Activated T-cell treated with anti-CD3 and anti-CD28 coated beads, Interleukin-2, amount 50 U/mL, for 4 hours (primary cell): Measurements from ENCODE around the gene AMZ1. TPM values are rescaled to one million over a fixed set of nuclear protein-coding genes. Genes with fewer than 3 reads are reported as not detected.
"Not testable (repeated sequence)": the region's sequence is repeated elsewhere in the genome, so short reads cannot be mapped to it uniquely, and the experiment has no call there.

Experiments used
- ATAC-seq, 2 donors: fragments of 200-7000 bp; cut with Tn5 transposase; one replicate each; pipeline ENCODE4 v1.10.0; 2021
- DNase-seq: peaks from one replicate; pipeline ENCODE4 v3.0.0-alpha.2; 2020
- H3K27me3 Mint-ChIP-seq: one replicate; pipeline ENCODE4 v1.8.0; 2021; ENCODE audit warnings: low read depth, mixed read lengths
- H3K36me3 Mint-ChIP-seq: one replicate; pipeline ENCODE4 v1.8.0; 2022; ENCODE audit warnings: mixed read lengths; ENCODE audit not compliant: insufficient read depth
- H3K4me1 Mint-ChIP-seq: one replicate; pipeline ENCODE4 v1.8.0; 2021; ENCODE audit warnings: low read depth, mixed read lengths
- H3K4me3 Mint-ChIP-seq: one replicate; pipeline ENCODE4 v1.8.0; 2021; ENCODE audit warnings: mild to moderate bottlenecking, moderate library complexity, mixed read lengths
- H3K9me3 Mint-ChIP-seq: one replicate; pipeline ENCODE4 v1.8.0; 2021; ENCODE audit warnings: mixed read lengths
- total RNA-seq, 3 donors: library from RNA; stranded (reverse); gene quantifications; one replicate each; pipeline ENCODE4 v1.2.1, GENCODE V29; 2021

The AMZ1 gene
- total RNA-seq, 3 donors from 2014 or later = 0.03 TPM; not detected in 2

DNA sequence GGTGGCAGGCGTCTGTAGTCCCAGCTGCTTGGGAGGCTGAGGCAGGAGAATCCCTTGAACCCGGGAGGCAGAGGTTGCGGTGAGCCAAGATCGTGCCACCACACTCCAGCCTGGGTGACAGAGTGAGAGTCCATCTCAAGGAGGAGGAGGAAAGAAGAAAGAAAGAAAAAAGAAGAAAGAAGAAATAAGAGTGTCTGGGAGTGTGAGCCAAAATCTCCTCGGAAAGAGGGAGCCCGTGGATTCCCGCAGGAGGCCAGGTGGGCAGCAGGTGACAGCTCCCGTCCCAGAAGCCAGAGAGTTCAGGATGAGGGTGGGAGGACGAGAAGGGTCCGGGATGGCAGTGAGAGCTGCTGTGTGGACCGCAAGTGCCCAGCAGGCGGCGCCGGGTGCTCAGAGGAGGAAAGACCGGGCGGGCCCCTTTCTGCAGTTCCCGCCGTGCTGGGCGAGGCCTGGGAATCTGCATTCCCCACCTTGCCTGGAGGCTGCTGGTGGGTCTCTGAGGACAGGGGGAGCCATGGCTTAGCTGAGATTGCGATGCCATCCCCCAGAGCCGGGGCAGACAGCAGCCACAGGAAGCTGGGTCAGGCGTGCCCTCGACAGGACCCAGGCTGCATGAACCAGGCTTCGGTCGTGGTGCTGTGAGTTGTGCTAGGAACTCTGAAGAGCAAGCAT, 17.1 kb upstream of the AMZ1 start:
- H3K27me3 Mint-ChIP-seq = peaks cover 13% of the 10 kb centered on the region
- DNase-seq = peak; percentile 64
- ATAC-seq = peak; percentile 94 to 96
- H3K36me3 Mint-ChIP-seq = no peaks in the 10 kb centered on the region
- no peaks in the 10 kb centered on the region for H3K9me3 Mint-ChIP-seq
- H3K4me3 Mint-ChIP-seq = no peak overlapping the region
- H3K4me1 Mint-ChIP-seq = peaks cover 3% of the 10 kb centered on the region

DNA sequence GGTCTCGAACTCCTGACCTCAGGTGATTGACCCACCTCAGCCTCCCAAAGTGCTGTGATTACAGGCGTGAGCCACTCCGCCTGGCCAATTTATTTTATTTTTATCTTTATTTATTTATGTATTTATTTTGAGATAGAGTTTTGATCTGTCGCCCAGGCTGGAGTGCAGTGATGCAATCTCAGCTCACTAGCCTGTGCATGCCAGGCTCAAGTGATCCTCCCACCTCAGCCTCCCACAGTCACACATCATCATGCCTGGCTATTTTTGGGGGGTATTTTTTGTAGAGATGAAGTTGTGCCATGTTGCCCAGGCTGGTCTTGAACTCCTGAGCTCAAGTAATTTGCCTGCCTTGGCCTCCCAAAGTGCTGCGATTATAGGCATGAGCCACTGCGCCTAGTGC, 14.8 kb upstream of the AMZ1 start:
- H3K9me3 Mint-ChIP-seq, H3K4me3 Mint-ChIP-seq, H3K36me3 Mint-ChIP-seq, DNase-seq, H3K4me1 Mint-ChIP-seq, ATAC-seq: not testable (repeated sequence)
- H3K27me3 Mint-ChIP-seq = peaks cover 11% of the 10 kb centered on the region

- Mint-ChIP-seq H3K9me3 (no peaks in the 10 kb centered on the region), H3K4me1 (peaks cover 3% of the 10 kb centered on the region), H3K4me3 (no peak overlapping the region), H3K36me3 (no peaks in the 10 kb centered on the region), H3K27me3 (peaks cover 9% of the 10 kb centered on the region)
- DNase-seq = no peak
- no peak for ATAC-seq
Measured at GRCh38 chr7:2673934-2674333, 14.1 kb upstream of the AMZ1 start.

DNA sequence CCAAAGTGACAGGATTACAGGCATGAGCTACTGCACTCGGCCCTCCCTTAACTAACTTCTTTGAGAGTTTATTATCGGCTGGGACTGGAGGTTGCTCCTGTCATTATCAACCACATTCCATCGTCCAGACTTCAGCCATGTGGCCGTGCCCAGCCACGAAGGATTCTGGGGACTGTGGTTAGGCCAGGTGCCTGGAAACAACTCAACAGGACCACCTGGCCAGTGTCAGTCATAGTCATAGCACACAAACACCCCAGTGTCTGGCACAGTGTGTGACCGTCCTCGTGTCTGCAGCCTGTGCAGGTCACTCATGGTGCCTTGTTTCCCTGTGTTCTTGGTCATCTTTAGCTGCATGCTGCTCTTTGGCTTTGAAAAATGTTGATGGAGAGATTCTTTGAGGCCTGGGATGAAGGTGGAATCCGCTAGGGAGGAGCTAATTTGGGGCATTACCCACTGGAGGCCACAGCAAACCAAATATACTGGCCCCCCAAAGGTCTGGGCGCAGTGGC, 12.7 kb upstream of the AMZ1 start:
- Mint-ChIP-seq H3K9me3 (no peaks in the 10 kb centered on the region), H3K4me1 (peaks cover 3% of the 10 kb centered on the region), H3K4me3 (no peak overlapping the region), H3K27me3 (peaks cover 8% of the 10 kb centered on the region), H3K36me3 (no peaks in the 10 kb centered on the region)
- DNase-seq = no peak
- no peak for ATAC-seq

- H3K27me3 Mint-ChIP-seq, H3K9me3 Mint-ChIP-seq, ATAC-seq, H3K4me1 Mint-ChIP-seq, DNase-seq, H3K4me3 Mint-ChIP-seq, H3K36me3 Mint-ChIP-seq: not testable (repeated sequence)
Measured at GRCh38 chr7:2676576-2676975, 11.4 kb upstream of the AMZ1 start.

- ATAC-seq, H3K9me3 Mint-ChIP-seq, H3K4me1 Mint-ChIP-seq, H3K36me3 Mint-ChIP-seq, H3K27me3 Mint-ChIP-seq, DNase-seq, H3K4me3 Mint-ChIP-seq: not testable (repeated sequence)
Measured at GRCh38 chr7:2678454-2678853, 9.5 kb upstream of the AMZ1 start.

DNA sequence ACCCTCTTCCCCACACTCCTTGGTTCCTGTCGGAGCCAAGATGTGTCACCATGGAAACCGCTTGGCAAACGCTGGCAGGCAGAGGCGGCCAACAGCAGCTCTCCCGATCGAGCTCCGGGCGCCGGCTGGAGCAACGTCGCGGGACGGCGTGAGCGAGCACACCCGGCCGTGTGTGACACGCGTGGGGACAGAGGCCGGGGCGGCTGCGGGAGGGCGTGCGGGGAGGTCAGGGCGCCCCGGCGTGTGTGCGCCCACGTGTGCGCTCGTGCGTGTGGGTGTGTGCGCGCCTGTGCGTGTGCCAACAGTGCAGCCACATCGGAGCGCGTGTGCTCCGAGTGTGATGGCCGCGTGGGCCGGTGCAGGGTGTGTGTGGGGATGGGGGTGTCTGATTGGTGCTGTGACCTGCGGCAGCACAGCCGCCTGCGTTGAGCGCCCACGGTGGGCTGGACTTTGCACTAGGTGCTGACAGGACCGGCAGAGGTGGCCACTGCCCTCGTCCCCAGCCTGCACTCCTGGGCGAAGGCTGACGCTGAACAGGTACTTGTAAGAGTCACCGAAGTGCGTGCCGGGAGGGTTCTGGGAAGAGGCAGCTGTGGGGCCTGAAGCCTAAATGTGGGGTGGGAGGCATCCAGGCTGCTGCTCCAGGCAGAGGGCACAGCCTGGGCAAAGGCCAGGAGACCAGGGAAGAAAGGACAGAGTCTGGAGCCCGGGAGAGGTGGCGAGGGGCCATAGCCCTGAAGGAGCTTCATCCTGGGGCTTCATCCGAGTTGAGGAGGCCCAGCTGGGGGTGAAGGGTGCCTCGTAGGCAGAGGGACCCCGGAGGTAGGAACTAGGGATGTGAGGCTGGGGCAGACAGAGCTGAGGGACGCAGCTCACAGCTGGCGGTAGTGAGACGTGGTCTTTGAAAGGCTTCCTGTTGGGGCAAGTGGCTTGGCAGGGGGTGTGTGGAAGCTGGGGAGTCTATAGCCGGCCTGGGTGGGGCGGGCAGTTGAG, 8.6 kb upstream of the AMZ1 start:
- H3K4me3 Mint-ChIP-seq, ATAC-seq, H3K9me3 Mint-ChIP-seq, H3K4me1 Mint-ChIP-seq, H3K36me3 Mint-ChIP-seq, DNase-seq: not testable (repeated sequence)
- H3K27me3 Mint-ChIP-seq = peaks cover 10% of the 10 kb centered on the region

DNA sequence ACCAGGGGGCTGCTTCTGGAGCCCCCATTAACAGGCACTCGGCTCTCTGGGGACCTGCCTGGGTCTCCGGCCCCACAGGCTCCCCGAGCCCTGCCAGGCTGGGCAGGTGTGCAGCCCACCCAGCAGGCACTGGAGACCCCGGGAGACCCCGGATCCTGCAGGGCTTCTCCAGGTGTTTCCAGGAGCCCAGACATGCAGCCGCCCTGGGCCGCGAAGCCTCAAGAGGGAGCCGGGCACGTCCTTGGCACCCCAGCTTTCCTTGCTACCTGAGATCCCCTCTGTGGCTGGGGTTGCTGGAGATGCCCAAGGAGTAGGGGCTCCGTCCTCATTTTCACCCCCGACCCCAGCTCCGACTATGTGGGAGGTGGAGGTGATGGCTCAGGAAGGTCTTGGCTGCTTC, 7.7 kb upstream of the AMZ1 start:
- peaks cover 12% of the 10 kb centered on the region for H3K27me3 Mint-ChIP-seq
- H3K4me3 Mint-ChIP-seq = no peak overlapping the region
- no peak for DNase-seq
- ATAC-seq = no peak
- no peaks in the 10 kb centered on the region for H3K9me3 Mint-ChIP-seq
- H3K36me3 Mint-ChIP-seq = no peaks in the 10 kb centered on the region
- H3K4me1 Mint-ChIP-seq = no peaks in the 10 kb centered on the region

GRCh38 chr7:2680792-2681490, 7.1 kb upstream of the AMZ1 start:
- Mint-ChIP-seq H3K4me3 (no peak overlapping the region), H3K9me3 (no peaks in the 10 kb centered on the region), H3K4me1 (no peaks in the 10 kb centered on the region), H3K36me3 (no peaks in the 10 kb centered on the region), H3K27me3 (peaks cover 14% of the 10 kb centered on the region)
- DNase-seq (peak; percentile 45), ATAC-seq (peak; percentile 60 to 61)

GRCh38 chr7:2681929-2682799, 5.8 kb upstream of the AMZ1 start:
- Mint-ChIP-seq H3K9me3 (no peaks in the 10 kb centered on the region), H3K27me3 (peaks cover 25% of the 10 kb centered on the region), H3K4me3 (no peak overlapping the region), H3K4me1 (no peaks in the 10 kb centered on the region), H3K36me3 (no peaks in the 10 kb centered on the region)
- ATAC-seq = no peak
- DNase-seq = no peak

DNA sequence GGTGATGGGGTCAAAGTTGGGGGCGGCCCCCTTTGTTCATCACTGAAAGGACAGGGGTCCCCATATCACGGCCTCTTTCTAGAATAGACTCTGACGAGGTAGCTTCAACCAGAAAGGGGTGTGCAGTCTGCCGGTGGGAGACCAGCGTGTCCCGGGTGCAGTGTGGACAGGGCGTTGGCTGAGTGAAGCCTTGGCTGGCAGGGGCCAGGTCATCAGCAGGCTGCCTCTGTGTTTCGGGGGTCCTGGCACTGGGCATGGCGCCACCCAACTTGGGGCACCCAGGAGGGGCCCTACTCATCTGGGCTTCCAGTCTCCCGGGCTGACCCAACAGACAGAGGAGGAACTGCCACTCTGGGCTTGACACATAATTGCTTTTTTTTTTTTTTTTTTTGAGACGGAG, 3.5 kb upstream of the AMZ1 start:
- DNase-seq (no peak), ATAC-seq (no peak)
- Mint-ChIP-seq H3K9me3 (no peaks in the 10 kb centered on the region), H3K27me3 (peaks cover 42% of the 10 kb centered on the region), H3K36me3 (no peaks in the 10 kb centered on the region), H3K4me3 (no peak overlapping the region), H3K4me1 (peaks cover 7% of the 10 kb centered on the region)

- Mint-ChIP-seq H3K9me3 (no peaks in the 10 kb centered on the region), H3K27me3 (peaks cover 51% of the 10 kb centered on the region), H3K4me1 (peaks cover 10% of the 10 kb centered on the region), H3K4me3 (no peak overlapping the region), H3K36me3 (no peaks in the 10 kb centered on the region)
- DNase-seq (no peak), ATAC-seq (no peak)
Measured at GRCh38 chr7:2686101-2686500, 1.9 kb upstream of the AMZ1 start.

- DNase-seq (no peak), ATAC-seq (no peak)
- Mint-ChIP-seq H3K4me3 (no peak overlapping the region), H3K36me3 (no peaks in the 10 kb centered on the region), H3K4me1 (peaks cover 10% of the 10 kb centered on the region), H3K9me3 (no peaks in the 10 kb centered on the region), H3K27me3 (peaks cover 51% of the 10 kb centered on the region)
Measured at GRCh38 chr7:2687338-2687869, 598 bp upstream of the AMZ1 start.
